ENCODE data around the gene ABHD5. TPM values are rescaled to one million over a fixed set of nuclear protein-coding genes. Genes with fewer than 3 reads are reported as not detected.

The ABHD5 gene
- total RNA-seq, 1 experiment from 2014 or later, result 11.3 TPM

GRCh38 chr3:43729707-43730414, 39.1 kb downstream of the ABHD5 start:
- TF ChIP-seq MXD4 (CRISPR knock-in tag; IDR thresholded peaks at IDR 0.05; ENCODE audit: borderline replicate concordance), result no peak
- TF ChIP-seq RORB (CRISPR knock-in tag; IDR thresholded peaks at IDR 0.05), result no peak
- TF ChIP-seq TP53 (CRISPR knock-in tag; IDR thresholded peaks at IDR 0.05), result no peak
- no peak for TF ChIP-seq CREM (CRISPR knock-in tag; IDR thresholded peaks at IDR 0.05)
- TF ChIP-seq CDX4 (CRISPR knock-in tag; IDR thresholded peaks at IDR 0.05; ENCODE audit: borderline replicate concordance), result no peak
- TF ChIP-seq PREB (CRISPR knock-in tag; IDR thresholded peaks at IDR 0.05; ENCODE audit: borderline replicate concordance), result no peak
- no peak for TF ChIP-seq JUN (CRISPR knock-in tag; IDR thresholded peaks at IDR 0.05)
- TF ChIP-seq ZNF138 (CRISPR knock-in tag; conservative IDR thresholded peaks at IDR 0.05), result no peak
- no peak for TF ChIP-seq MLX (CRISPR knock-in tag; IDR thresholded peaks at IDR 0.05)
- no peak for TF ChIP-seq CTCF (IDR thresholded peaks at IDR 0.05)
- no peak for TF ChIP-seq ATF6 (CRISPR knock-in tag; IDR thresholded peaks at IDR 0.05)
- TF ChIP-seq MAX (CRISPR knock-in tag; IDR thresholded peaks at IDR 0.05), result no peak
- no peak for TF ChIP-seq HMGA2 (CRISPR knock-in tag; IDR thresholded peaks at IDR 0.05)
- TF ChIP-seq SP1 (CRISPR knock-in tag; conservative IDR thresholded peaks at IDR 0.05), result no peak
- Mint-ChIP-seq H3K27ac (no peak overlapping the region), H3K36me3 (no peaks in the 10 kb centered on the region), H3K4me3 (no peak overlapping the region), H3K9me3 (0 out of 2 replicates have a peak, but pooled peaks cover 4% of the 10 kb centered on the region), H3K27me3 (ENCODE audit: low read depth) (no peaks in the 10 kb centered on the region), H3K4me1 (peaks cover 33% of the 10 kb centered on the region)
- CTCF ChIA-PET, result no interaction called here
- POLR2A ChIA-PET, result no interaction called here
- no peak for DNase-seq (ENCODE audit: low spot score)
- ATAC-seq, result no peak

GRCh38 chr3:43732747-43733425, 42.1 kb downstream of the ABHD5 start:
- ChIA-PET CTCF (interaction anchor here (2.2 kb wide), 1 partner anchor 230 kb away, joined by 5 read pairs; no protein-coding TSS in a partner anchor), POLR2A (no interaction called here)
- no peak overlapping the region for H3K4me3 Mint-ChIP-seq
- TF ChIP-seq FOXP1 (CRISPR knock-in tag; IDR thresholded peaks at IDR 0.05; ENCODE audit: borderline replicate concordance), result no peak
- no peak for TF ChIP-seq E2F4 (CRISPR knock-in tag; IDR thresholded peaks at IDR 0.05; ENCODE audit: borderline replicate concordance, low read depth)
- TF ChIP-seq FOXP4 (CRISPR knock-in tag; IDR thresholded peaks at IDR 0.05), result no peak
- no peak for TF ChIP-seq ARID4B (CRISPR knock-in tag; IDR thresholded peaks at IDR 0.05; ENCODE audit: borderline replicate concordance)

More at GRCh38 chr3:43732747-43733425, 42.1 kb downstream of the ABHD5 start:
- H3K27me3 Mint-ChIP-seq (ENCODE audit: low read depth), result no peaks in the 10 kb centered on the region
- DNase-seq (ENCODE audit: low spot score) (no peak), ATAC-seq (no peak)
- peaks cover 23% of the 10 kb centered on the region for H3K4me1 Mint-ChIP-seq
- 0 out of 2 replicates have a peak, but pooled peaks cover 4% of the 10 kb centered on the region for H3K9me3 Mint-ChIP-seq
- peak overlapping the region; percentile 52; the same call in 1 of the 2 replicates for H3K27ac Mint-ChIP-seq
- H3K36me3 Mint-ChIP-seq, result no peaks in the 10 kb centered on the region
